HUDEP-2 (cell line): Measurements from ENCODE around the gene SORBS2.
"Not testable (repeated sequence)": the region's sequence is repeated elsewhere in the genome, so short reads cannot be mapped to it uniquely, and the experiment has no call there.

Source experiments
- DNase-seq, 76 experiments: peaks; one replicate each; lab custom pipeline; 2025; ENCODE audit not compliant: unreplicated experiment in 76 of 76; lab: John Stamatoyannopoulos, UW

Gene SORBS2

DNA sequence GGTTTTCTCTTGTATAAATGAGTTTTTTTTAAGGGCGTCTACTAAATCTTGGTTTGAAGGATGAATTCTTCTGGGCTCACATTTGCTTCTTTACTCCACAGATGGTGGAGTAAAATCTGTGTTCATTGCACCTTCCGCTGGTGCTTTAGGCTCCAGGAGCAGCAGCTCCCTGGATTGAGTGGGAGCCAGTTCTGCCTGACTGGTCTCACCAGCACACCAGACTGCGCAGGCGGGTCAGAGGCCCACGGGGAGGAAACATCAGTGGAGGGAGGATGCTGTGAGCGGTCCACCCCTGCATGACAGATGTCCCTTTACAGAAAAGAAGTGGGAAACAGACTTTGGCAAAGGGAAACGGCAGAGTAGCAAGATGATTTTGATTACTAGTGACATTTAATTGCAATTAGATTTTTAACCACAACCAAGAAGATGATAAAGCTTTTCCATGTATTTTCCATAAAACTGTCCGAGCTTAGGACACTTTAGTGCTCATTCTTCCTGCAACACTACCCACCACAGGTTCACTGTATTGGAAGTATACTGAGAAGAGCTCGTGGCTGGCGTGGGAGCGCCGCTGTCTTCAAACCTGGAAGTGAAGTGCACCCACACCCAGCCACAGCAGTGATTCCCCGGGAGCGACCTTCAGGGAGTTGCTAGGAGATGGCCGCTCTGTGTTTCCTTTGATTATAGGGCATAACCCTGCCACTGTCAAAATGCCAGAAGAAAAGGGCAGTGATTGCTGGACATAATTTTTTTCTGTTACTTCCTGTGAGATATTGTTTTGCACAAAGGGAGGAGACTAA lies 95.2 kb downstream of the SORBS2 start:
- no peak for DNase-seq

GRCh38 chr4:185716141-185716551 lies 95.8 kb downstream of the SORBS2 start:
- no peak for DNase-seq

GRCh38 chr4:185714524-185714923 lies 97.5 kb downstream of the SORBS2 start:
- DNase-seq, result not testable (repeated sequence)

DNA sequence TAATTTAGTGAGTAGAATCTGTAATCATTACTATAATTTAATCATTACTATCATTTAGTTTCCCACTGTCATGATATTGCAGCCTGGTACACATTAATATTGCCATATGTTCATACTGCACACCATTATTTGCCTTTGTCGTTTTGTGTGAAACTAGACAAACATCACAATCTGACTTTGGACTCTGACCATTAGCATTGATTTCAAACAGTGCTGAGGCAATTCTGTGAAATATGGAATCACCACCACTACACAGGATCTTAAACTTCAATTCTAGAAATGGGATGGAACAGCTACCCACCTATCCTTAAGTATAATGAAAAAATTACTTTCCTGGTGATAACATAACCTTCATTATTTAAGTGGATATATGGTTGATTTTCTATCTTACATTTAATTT lies 98.3 kb downstream of the SORBS2 start:
- no peak for DNase-seq

- no peak for DNase-seq
These were observed 98.7 kb downstream of the SORBS2 start for GRCh38 chr4:185713272-185713671.

GRCh38 chr4:185712350-185713024 lies 99.5 kb downstream of the SORBS2 start:
- DNase-seq, result no peak

- no peak for DNase-seq
These were observed 100.3 kb downstream of the SORBS2 start for GRCh38 chr4:185711726-185712125.

DNA sequence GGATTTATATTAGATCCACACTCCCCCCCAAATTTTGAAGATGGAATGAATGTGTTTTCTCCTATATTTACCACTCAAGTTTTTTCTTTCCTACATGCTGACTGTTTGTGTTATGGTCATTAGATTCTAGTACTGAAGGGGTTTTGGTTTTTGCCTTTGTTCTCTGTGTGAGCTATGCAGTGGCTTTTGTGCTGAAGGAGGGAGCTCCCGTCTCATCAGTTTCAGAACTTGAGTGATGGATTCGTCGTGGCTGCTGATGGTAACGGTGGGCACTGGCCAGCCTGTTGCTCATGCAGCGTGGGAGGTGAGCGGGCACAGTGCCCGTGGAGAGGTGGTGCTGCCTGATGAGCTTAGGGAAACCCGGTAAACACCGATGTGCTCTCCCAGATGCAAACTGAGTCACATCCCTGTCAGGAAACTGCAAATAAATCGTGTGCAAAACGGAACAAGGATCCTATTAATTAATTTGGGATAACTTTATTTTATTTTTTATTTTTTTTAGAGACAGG lies 101.5 kb downstream of the SORBS2 start:
- DNase-seq, result no peak

DNA sequence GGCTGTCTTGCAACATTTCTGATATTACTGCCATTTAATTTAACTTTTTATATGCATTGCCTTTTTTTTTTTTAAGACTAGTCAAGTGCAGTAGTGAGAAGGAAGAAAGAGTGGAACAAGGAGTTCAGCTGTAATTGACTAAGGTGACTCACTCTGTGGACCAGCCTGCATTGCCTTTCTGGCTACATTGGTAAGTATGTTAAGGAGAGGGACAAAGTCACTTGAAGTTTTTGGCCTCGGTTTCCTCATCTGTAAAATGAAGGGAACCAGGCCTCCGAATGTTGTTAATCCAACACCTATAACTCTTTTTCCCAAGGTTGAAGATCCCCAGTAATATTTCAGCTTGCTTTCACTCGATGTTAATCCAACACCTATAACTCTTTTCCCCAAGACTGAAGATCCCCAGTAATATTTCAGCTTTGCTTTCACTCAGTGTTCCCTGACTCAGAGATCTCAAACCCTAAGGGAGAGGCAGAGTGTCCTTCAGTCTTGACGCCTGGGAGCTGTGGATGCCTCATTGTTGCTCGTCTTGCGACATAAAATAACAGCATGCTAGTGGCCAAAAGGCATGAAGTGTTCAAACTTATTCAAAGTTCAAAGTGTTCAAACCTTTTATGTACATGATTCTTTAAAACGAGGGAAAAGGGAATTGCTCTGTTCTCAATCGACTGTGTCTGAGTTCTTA lies 102.0 kb downstream of the SORBS2 start:
- DNase-seq, result no peak

- DNase-seq, result no peak
These were observed 103.6 kb downstream of the SORBS2 start for GRCh38 chr4:185708348-185708747.

DNA sequence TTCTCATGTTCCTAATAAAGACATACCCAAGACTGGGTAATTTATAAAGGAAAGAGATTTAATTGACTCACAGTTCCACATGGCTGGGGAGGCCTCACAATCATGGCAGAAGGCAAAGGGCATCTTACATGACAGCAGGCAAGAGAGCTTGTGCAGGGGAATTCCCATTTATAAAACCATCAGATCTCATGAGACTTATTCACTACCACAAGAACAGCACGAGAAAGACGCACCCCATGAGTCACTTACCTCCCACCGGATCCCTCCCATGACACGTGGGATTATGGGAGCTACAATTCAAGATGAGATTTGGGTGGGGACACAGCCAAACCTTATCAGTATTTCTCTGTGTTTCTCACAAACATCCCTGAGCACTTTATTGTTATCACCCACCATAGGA lies 104.4 kb downstream of the SORBS2 start:
- peak in 1 of 76 experiments; percentile 2 for DNase-seq

DNA sequence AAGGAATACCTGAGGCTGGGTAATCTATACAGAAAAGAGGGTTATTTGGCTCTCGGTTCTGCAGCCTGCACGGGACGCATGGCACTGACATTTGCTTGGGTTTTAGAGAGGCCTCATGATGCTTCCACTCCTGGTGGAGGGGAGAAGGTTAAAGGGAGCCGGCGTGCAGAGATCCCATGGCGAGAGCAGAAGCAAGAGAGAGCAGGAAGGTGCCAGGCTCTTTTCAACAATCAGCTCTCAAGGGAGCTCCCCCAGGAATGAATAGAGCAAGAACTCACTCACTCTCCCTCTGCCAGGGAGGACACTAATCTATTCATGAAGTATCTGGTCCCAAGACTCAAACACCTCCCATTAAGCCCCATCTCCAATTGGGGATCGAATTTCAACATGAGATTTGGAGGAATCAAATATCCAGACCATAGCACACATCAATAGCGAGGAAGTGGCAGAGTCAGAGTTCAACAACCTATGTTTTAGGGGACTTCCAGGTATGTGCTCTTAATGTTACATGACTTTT lies 109.8 kb downstream of the SORBS2 start:
- DNase-seq, result no peak

DNA sequence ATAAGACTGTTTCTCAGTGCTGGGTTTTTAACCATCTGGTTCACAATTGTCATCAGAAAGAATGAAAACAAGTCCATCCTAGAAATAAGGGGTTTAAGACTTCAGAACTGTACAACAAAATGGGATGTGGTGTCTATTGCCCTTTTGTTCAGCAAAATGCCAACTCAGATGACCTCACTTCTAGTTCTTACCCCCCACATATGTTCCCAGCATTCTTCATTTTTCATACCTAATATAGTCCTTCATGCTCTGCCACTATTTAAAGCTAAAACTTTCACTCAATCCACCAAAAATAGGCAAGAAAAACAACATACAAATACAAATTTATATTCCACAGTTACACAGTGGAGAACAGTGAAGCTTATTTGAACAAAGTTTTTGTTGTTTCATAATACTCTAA lies 111.4 kb downstream of the SORBS2 start:
- DNase-seq, result no peak

DNA sequence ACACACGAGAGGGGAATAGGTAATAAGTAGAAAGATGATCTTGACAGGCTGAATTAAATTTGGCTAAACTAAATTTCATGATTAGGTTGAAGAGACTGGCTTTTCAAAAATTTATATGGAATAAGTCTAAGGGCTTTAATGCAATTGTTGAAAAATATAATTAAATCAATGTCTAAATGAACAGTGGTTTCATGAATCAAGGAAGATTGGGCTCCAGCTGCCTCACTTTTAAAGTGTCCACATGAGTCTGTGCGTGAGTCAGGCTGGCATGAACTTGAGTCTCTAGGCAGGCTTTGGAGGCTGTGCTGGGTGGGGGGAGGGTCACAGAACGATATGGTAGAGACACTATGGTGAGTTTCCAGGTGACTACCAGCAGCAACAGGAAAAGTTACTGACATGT lies 111.9 kb downstream of the SORBS2 start:
- no peak for DNase-seq

GRCh38 chr4:185697488-185697887 lies 114.5 kb downstream of the SORBS2 start:
- DNase-seq, result no peak

DNA sequence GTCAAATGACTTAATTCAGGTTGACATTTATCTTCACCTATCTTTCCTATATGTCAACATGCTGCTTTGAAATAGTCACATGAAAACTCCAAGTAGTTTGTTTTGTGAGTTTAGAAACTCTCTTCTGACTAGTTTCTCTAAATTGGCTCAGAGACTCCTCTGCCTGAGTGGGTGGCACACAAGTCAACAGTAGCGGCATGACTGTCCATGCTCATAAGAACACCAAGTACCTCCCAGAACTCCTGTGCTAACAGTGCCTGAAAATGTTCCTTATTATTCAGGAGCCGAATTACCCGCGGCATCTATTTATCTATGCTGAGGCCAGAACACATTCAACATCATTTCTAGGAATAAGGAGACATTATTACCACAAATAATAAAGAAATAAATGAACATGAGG lies 116.3 kb downstream of the SORBS2 start:
- no peak for DNase-seq

DNA sequence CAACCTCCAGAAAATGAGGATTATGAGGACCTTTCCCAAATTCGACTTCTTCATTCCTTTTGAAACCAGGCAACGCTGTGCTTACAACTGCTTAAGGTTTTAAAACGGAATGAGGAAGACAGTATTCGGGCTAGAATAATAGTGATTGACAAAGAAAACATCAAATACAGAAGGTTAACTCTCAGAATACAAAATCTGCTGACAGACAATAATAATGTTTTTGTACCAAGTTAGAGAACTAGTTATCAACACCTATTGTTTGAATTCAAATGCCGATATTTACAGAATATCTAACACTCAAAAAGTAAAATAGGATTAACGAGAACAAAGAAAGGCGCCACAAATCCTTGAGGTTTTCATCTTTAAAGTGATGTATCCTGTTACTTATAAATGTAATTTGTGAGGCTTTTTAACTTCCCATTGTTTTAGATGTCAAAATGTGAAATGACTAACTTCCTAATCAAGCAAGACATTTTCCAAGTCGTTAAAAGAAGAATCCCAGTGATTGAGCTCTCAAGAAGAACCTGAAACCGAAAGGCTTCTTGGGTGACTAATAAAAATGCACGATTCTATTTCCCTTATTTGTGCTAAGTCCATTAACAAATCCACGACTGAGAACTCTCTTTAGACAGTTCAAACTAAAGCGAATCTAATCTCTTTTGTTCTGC lies 118.3 kb downstream of the SORBS2 start:
- DNase-seq, result no peak

DNA sequence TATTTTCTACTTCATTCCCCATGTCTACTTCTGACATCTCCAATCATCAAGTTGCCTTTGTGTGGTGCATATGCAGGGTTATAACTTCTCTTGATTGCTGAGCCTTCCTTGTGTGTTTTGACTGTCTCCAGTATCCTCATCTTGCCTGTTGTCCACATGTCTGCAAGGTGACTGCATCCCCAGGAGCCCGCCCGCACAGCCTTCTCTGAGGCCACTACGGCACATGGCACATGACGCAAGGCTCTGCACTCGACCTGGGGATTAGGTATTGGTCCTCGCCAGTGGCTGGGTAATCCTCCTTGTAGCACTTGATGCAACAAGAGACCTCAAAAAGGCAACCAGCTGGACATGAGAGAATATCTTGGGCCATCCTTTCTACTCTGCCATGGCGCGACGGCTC lies 122.6 kb downstream of the SORBS2 start:
- no peak for DNase-seq

DNA sequence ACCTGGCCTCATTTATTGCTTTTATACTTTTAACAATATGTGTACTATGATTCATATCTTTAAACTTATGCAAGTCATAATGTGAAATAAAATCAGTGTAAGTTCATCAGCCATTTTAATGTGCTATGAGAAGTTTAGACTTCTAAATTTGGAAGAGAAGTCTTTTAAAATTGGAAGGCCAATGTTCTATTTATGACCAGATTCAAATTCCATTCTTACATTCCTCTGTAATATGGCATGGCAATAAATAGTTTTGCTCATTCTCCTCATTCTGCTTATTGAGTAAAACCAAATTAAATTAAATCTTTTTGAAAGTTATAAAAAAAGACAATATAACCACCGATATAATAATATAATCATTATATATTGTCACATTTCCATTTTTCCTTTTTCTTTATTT lies 126.2 kb downstream of the SORBS2 start:
- DNase-seq, result no peak

DNA sequence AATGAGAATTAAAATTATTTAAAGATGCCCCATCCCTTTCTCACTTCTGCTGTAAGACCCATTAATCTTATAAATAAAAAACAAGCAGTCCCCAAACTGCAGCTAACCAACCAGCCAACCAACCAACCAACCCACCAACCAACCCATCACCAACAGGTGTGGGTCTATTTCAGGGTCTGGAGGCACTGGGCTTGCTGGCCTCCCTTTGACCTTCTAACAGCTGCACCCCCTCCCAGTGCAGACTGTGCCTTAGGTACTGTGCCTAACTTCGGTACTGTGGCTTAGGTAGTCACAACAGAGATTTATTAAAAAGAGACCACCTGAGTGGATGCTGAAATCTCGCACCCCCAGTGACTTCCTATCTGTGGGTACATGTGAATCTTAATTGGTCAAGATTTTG lies 128.1 kb downstream of the SORBS2 start:
- DNase-seq, result no peak

DNA sequence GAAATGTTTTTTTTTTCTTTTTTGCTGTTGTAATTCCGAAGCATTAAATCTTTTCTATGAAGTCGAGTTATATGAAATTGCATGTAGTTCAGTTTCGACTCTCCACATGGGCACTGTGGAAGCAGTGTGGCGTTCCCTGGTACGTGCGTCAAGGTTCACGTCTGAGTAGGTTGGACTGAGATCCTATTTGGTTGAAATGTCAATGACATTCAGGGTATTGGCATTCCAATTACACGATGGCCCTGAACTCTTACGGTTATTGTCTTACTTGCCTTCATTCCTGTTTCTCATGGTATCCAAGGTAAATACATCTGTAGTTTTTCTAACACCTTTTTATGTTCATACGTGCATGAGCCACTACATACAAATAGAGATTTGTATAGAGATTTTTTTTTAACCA lies 128.8 kb downstream of the SORBS2 start:
- no peak for DNase-seq
